ELR (cell line): ENCODE measurements around the gene EIF4E1B.
A peak's percentile ranks its signal among the peaks of the same experiment; 100 is the strongest.

Source experiments
- DNase-seq: peaks from one replicate; pipeline ENCODE4 v3.0.0-alpha.2; 2015; ENCODE audit warnings: low read depth

The EIF4E1B gene

DNA sequence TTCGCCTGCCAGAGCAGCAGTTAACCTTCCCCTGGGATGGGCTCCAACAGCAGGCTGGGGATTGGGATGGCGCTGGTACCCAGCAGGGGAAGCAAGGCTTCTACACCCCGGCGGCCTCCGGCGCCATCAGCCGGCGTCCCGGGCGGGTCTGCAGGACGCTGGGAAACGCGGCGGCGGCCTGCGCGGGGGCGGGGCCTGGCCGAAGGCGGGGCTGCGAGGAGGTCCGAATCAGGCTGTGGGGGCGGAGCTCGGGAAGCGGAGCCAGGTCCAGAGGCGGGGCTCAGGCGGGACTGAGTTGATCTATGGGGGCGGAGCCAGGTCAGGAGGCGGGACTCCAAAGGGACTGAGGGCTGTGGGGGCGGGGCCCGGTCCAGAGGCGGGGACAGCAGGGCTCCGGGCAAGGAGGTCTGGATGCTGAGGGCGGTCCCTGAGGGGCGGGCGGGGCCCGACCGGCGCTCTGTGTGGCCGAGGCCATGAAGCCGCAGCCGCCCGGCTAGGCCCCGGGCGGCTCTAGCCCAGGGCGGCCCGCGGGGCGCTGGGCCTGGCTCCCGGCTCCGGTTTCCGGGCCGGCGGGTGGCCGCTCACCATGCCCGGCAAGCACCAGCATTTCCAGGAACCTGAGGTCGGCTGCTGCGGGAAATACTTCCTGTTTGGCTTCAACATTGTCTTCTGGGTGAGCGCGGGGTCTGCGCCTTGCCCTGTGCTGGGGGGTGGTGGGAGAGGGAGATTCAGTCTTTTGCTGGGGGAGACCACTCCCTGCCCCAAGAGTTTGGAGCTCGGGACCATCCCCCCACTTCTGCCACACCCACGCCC is 16.8 kb downstream of the EIF4E1B start, which contains the start of gene TSPAN17:
Gene TSPAN17, plus strand, starts transcription at position 455 of the 813 bp plus-strand sequence. Its CDS starts 132 bp downstream, at position 587.
- peak; percentile 100 for DNase-seq

DNA sequence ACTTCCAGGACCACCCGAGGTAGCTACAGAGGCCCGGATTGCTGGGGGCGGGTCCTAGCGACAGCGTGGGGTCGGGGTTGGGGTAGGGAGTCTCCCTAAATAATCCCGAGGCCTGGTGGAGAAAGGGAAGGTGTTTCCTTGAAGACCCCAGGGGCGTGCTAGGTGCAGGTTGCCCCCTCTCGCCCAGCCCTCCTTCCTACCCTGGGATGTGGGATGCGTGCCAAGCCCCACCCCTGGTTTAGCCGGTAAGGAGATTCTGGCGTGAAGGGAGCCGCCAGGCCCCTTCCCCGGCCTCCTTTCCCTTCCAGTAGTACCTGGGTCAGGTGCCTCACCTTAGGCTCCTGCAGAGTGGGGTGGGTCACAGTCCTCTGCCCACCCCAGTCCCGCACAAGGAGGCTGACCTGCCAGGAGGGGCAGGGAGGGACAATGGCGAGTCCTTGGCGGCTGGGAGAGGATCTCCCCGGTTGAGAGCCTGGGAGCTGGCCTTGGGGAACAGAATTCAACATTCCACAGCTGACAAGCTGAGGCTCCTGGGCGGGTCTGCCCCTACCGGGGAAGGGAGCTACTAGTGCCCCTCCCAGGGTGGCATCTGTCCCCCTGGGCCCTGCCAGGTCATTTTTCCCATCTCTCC is 17.5 kb downstream of the EIF4E1B start:
- peak; percentile 50 for DNase-seq

DNA sequence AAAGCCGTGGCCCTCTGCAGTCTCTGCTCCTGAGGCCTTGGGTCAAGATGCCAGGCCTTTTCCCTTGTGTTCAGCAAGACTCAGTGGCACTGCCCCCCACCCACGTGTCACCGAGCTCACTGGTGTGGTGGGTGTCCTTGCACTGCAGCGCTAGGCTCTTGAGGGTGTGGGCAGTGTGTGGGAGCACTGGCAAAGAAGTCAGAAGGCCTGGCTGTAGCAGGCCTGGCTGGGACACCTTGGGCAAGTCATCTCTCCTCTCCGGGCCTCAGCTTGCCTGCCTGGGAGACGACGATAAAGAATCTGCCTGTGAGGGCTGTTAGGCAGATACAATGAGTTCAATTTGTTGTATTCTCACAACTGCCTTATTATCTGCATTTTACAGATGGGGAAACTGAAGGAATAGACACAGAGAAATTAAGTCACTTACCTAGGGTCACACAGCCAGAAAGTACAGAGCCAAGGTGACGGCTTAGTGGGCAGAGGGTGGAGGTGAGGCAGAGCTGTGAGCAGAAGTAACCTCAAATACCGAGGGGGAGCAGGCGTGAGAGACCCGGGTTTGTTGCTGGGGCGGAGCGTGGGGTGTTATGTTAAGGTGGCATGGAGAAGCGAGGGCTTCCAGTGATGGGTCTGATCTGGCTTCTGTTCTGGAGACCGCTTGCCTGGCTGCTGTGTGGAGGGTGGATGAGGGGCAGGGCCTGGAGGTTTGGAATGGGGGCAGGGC is 18.2 kb downstream of the EIF4E1B start:
- no peak for DNase-seq

DNA sequence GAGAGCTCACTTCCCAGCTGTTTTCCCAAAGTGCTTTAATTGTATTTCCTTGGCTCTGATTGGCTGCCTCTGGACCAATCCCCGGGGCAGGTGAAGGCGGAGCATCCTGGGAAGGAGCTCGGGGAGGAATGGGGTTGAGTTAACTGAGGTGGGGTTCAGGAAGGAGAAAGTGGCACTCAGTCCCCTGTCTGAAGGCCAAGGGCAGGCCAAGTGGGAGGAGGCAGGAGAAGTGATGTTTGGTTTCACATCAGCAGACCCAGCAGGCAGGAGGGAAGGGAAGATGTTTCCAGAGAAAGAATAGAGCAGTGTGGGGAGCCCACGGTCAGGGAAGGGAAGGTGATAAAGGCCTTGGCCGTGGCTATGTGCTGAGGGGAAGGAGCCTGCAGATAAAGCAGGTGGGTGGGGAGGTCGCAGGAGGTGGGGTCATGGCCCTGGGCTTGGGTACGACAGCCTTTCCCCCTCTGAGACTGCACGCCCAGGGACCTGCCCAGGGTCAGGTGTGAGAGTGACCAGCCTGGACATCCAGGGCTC is 19.9 kb downstream of the EIF4E1B start:
- DNase-seq: no peak

DNA sequence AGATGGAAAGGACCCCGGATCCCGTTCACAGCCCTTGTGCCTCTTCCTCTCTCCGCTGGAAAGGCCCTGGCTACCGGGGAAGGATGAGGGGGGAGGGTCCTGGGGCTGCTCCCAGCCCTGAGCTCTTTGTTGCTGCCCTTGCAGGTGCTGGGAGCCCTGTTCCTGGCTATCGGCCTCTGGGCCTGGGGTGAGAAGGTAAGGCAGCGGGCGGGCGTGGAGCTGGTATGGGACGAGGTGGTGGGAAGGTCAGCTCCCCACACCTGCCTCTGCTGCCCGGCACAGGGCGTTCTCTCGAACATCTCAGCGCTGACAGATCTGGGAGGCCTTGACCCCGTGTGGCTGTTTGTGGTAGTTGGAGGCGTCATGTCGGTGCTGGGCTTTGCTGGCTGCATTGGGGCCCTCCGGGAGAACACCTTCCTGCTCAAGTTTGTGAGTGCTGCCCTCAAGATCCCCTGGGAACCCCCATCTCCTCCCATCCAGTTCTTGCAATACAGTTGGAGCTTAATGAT is 21.1 kb downstream of the EIF4E1B start:
- DNase-seq: no peak

DNA sequence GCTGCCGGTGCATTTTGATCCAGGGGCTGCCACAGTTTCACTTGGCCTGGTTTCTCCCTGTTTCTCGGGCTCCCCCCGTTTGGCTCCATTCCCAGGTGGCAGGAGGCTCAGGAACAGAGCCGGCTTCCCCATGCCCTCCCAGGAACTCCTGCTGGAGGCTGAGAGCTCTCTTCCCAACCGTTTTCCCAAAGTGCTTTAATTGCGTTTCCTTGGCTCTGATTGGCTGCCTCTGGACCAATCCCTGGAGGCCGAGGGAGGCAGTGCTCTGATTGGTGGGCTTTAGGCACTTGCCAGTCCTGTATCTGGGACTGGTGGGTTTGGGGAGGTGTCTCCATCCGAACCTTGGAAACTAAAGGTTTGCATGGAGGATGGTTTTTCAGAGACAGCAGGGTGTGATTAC is 21.7 kb downstream of the EIF4E1B start:
- no peak for DNase-seq

GRCh38 chr5:176653401-176654385 is 23.2 kb downstream of the EIF4E1B start:
- DNase-seq: peak; percentile 39

DNA sequence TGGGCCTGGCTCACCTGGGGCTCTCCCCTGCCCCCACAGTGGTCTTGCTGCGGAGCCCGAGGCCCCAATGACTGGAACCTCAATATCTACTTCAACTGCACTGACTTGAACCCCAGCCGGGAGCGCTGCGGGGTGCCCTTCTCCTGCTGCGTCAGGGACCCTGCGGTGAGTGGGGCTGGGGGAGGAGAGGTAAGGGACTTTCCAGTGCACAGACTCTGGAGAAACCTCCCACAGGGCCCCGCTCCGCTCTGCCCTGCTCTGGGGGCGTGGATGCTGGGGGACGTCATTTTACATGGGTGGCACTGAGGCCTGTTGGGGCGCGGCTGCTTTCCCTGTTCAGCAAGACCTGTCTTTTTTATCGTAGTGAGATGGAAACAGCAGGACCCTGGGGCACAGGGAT is 24.4 kb downstream of the EIF4E1B start:
- no peak for DNase-seq

GRCh38 chr5:176656467-176656990 is 26.1 kb downstream of the EIF4E1B start:
- no peak for DNase-seq

GRCh38 chr5:176658007-176658599 is 27.6 kb downstream of the EIF4E1B start:
- peak; percentile 77 for DNase-seq

DNA sequence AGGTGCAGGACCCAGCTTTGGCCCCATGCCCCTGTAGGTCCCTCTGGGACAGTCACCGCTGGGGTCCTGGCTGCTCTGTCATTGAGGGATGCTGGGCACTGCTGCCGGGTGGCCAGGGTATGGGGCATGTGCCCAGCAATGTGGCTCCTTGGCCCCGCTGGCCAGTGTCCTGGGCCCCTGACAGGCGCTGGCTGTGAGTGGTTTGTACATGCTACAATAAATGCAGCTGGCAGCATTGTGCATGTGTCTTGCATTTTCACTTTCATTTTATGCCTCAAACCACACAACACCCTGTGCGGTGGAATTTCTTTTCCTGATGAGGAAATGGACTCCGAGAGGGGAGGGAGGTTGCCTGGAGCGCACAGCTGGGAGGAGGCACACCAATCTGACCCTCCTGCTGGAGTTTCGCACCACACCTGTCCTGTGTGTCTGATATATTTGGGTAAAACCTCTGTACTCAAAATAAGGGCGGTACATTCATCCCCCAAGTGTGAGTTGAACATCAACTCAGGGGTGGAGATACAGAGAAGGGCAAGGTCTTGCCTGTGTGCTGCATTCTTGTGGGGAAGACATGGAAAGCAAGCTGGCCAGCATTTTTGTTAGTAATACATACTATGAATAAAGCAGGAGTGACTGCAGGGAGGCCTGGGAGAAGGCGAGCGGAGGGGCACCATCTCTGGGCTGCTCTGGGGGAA is 28.5 kb downstream of the EIF4E1B start:
- DNase-seq: no peak

GRCh38 chr5:176659512-176659839 is 29.0 kb downstream of the EIF4E1B start:
- DNase-seq: no peak

- DNase-seq: no peak
Measured at GRCh38 chr5:176659860-176660461, 29.5 kb downstream of the EIF4E1B start.

DNA sequence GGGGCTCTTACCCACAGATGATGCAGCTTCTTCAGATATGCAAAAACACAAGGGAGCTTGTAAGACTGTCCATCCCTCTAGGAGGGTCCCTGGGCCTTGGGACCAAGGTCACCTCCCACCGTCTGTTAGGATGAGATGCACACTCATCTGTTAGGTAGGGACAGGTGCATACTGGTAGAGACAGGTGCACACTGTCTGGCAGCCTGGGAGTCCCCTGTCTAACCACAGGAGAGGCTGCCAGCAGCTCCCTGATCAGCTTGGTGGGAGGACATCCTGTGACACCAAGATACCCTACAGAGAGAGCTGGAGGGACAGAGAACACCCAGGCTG is 30.0 kb downstream of the EIF4E1B start:
- DNase-seq: no peak

DNA sequence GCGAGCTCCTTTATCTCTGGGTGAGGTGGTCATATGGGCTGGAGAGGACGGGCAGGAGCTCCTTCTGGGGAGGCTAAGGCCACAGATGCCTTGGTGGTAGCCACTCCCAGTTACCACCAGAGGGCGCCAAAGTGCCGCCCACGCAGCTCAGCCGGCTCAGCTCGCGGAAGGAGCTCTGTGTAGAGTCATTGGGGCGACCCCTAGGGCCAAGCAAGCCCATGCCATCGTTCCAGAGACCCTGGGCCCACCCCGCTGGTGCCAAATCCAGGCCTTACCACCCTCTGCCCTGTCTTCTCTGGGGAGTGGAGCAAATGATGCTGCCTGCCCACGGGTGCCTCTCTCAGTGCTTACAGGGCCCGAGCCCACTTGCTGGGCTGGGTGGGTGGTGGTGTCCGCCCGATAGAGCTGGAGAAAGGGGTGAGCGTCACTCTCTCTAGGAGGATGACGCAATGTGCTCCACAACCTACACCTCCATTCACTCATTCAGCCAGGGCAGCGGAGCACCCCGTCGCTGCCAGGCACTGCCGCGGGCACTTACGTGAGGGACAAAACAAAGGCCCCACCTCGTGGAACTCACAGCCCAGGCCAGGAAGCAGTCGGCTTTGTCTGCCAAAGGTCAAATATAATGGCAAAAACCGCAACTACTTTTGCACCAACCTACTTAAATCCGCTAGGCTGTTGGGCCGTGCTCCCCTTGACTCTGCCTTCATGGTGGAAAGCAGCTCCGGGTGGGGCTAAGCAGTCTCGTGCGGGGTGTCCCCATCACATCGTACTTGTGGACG is 30.6 kb downstream of the EIF4E1B start:
- DNase-seq: peak; percentile 77

- no peak for DNase-seq
Measured at GRCh38 chr5:176661676-176662075, 31.2 kb downstream of the EIF4E1B start.

DNA sequence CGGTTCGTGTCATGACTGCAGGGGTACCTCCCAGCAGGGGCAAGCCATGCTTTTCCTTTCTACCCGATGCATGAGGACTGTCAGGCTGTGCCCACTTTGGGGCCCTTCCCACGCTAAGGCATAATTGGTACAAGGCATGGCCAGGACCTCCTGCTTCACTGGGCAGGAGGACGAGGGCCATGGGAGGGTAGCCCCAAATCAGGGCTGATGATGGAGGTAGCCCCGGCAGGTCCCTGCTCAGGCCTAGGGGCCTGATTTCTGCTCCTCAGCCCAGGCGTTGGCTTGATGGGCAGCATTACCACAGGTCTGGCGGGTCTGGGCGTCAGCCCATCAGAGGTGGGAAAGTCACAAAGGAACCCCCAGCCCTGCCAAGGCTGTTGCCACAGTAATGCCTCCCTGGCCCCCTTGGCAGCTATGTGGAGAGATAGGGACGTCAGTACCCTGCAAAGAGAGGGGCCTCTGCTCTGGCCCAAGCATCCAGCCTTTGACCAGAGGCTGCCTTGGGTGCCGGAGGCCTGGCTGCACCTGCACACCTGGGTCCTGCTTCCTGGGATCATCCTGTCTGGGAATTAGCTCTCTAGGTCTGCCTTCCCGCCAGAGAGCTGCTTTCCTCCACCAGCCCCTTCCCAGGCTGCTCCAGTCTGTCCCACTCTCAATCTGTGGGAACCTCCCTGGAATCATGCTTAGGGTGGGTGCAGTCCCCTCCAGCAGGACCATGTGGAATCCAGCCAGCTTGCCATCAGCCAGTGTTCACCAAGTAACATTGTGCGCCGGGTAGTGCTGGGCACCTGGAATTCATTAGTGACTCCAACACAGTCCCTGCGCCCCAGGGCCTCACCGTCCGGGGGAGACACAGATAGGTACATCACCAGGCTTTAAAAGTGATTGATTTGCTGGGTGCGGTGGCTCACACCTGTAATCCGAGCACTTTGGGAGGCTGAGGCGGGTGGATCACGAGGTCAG is 32.2 kb downstream of the EIF4E1B start:
- DNase-seq: no peak

DNA sequence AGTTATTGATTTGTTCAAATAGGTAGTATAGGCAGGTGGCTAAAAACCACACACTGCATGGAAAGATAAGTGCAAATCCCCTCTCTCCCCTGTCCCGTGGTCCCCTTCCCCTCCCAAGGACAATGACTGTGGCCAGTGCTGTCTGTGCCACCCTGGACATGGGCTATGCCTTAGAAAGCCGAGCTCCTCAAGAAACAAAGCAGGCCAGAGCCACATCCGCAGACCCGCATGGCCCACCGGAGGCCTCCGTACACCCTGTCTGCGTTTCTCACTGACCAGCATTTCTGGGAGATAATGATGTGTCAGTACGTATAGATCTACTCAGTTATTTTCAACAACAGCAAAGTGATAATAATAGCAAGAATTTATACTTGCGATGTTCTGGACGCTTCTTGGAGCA is 33.1 kb downstream of the EIF4E1B start:
- no peak for DNase-seq
